Lower lobe of right lung (tissue), 2 donors: Measurements from ENCODE around the gene HMGXB3. TPM values are rescaled to one million over a fixed set of nuclear protein-coding genes. Genes with fewer than 3 reads are reported as not detected.
"Not testable (repeated sequence)": the region's sequence is repeated elsewhere in the genome, so short reads cannot be mapped to it uniquely, and the experiment has no call there.

Source experiments
- ATAC-seq, 2 donors: fragments of 200-7000 bp; cut with Tn5 transposase; one replicate each; pipeline ENCODE4 v1.9.1; 2020 to 2022; ENCODE audit warnings: mild to moderate bottlenecking in 2 of 2, moderate library complexity in 2 of 2
- DNase-seq: peaks from one replicate; pipeline ENCODE4 v3.0.0-alpha.2; 2020
- H3K27ac ChIP-seq: fragments of 200-600 bp; one replicate; pipeline ENCODE4 v1.8.0; 2022
- H3K27me3 ChIP-seq: fragments of 200-600 bp; one replicate; pipeline ENCODE4 v1.8.0; 2022; ENCODE audit warnings: low read depth
- H3K36me3 ChIP-seq: fragments of 200-600 bp; one replicate; pipeline ENCODE4 v1.8.0; 2022; ENCODE audit warnings: mild to moderate bottlenecking
- H3K4me1 ChIP-seq: fragments of 200-600 bp; one replicate; pipeline ENCODE4 v1.8.0; 2022
- H3K4me3 ChIP-seq: fragments of 200-600 bp; one replicate; pipeline ENCODE4 v1.8.0; 2022; ENCODE audit warnings: mild to moderate bottlenecking
- H3K9me3 ChIP-seq: fragments of 200-600 bp; one replicate; pipeline ENCODE4 v1.8.0; 2022
- intact Hi-C: fragments of 100-400 bp; cut with DNase I; formaldehyde crosslinking; loops from one replicate; pipeline ENCODE4 v1.11.0; 2022
- total RNA-seq: library from RNA; stranded (reverse); fragmentation: NEBNext Ultra II Directional; extraction: Animal tissue kit (Norgen Biotek cat#: 25700); gene quantifications from one replicate; pipeline ENCODE4 v1.2.1, GENCODE V29; 2021
- TF ChIP-seq, protein P1 (sequence below): fragments of 200-600 bp; IDR thresholded peaks from one replicate; pipeline ENCODE4 v1.8.0; 2022; ENCODE audit warnings: antibody characterized with exemption, mild to moderate bottlenecking
- donor health status: DM: no; HTN: yes; CAD: no; lungs with severe emphysema.

Gene HMGXB3
- total RNA-seq, 1 donor from 2014 or later: 28.3 TPM

DNA sequence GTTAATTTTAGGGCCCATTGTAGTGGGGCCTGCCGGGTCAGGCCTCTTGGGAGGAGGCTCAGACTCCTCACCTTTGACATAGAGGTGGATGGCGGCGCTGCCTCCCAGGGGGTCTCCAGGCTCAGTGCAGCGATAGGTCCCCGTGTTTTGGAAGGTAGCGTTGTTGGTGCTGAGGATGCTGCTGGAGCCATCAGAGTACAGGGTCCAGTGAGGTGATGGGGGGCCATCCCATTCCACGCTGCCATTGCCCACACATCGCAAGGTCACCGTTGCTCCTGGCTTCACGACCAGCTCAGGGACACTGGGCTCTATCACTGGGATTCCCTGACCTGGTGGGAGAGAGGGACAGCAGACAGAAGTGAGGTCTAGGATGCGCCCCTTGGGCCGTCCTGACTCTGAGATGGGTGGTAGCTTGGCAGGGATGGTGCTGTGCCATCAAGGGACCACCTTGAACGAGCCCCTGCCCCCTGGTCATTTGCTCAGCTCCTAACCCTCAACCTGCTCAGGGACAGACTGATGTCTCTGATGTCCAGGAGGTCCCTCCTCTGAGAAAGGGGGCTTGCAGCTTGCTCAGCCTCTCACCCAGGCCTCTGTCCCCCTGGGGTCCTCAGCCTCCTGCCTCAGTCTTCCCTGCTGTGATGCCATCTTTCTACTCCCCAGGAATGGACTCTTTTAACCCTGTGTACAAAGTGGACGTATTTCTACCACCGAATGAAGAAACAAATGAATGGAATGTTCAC lies 80.3 kb downstream of the HMGXB3 start:
- Histone ChIP-seq H3K4me3 (no peak overlapping the region), H3K27ac (no peak overlapping the region), H3K4me1 (peaks cover 16% of the 10 kb centered on the region), H3K36me3 (peaks cover 7% of the 10 kb centered on the region), H3K27me3 (no peaks in the 10 kb centered on the region), H3K9me3 (no peaks in the 10 kb centered on the region)
- ATAC-seq (no peak), DNase-seq (no peak)
- intact Hi-C loops: no loop called here
- TF ChIP-seq, protein P1, sequence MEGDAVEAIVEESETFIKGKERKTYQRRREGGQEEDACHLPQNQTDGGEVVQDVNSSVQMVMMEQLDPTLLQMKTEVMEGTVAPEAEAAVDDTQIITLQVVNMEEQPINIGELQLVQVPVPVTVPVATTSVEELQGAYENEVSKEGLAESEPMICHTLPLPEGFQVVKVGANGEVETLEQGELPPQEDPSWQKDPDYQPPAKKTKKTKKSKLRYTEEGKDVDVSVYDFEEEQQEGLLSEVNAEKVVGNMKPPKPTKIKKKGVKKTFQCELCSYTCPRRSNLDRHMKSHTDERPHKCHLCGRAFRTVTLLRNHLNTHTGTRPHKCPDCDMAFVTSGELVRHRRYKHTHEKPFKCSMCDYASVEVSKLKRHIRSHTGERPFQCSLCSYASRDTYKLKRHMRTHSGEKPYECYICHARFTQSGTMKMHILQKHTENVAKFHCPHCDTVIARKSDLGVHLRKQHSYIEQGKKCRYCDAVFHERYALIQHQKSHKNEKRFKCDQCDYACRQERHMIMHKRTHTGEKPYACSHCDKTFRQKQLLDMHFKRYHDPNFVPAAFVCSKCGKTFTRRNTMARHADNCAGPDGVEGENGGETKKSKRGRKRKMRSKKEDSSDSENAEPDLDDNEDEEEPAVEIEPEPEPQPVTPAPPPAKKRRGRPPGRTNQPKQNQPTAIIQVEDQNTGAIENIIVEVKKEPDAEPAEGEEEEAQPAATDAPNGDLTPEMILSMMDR: no peak

DNA sequence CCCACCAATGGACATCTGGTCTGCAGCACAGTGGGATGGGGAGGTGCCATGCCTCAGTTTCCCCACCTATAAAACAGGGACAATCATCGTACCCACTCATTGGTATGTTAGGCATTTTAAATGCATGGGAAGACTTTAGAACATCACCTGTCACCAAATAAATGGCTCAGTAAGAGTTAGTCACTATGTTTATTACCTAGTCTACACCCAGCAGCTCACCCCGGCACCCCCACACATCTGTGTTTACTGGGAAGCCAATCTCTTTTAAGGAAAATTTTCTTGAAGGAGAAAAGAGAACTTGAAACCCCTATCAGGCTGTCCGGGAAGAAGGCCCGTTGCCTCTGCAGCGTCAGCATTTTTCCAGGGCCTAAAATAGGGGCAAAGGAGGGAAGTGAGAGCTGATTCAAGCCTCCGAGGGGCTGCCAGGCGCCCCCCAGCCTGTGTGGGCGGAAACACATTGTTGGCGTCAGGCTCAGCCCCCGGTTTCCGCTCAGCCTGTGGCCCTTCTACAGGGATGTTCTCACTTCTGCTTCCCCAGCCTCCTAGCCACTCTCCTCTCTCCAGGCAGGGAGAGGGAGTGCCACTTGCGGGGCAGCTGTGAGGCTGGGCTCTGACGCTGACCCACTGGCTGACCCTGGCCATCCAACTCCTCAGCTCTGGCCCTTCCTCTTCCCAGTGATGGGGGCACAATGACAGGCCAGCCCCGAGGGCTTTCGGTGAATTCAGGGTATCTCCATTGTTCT lies 81.2 kb downstream of the HMGXB3 start:
- TF ChIP-seq, protein P1: no peak
- Histone ChIP-seq H3K27me3 (no peaks in the 10 kb centered on the region), H3K36me3 (peaks cover 7% of the 10 kb centered on the region), H3K27ac (no peak overlapping the region), H3K4me3 (peak overlapping the region; percentile 27), H3K9me3 (no peaks in the 10 kb centered on the region), H3K4me1 (peaks cover 16% of the 10 kb centered on the region)
- intact Hi-C loops: no loop called here
- peak; percentile 86 to 89 for ATAC-seq
- DNase-seq: peak; percentile 90

DNA sequence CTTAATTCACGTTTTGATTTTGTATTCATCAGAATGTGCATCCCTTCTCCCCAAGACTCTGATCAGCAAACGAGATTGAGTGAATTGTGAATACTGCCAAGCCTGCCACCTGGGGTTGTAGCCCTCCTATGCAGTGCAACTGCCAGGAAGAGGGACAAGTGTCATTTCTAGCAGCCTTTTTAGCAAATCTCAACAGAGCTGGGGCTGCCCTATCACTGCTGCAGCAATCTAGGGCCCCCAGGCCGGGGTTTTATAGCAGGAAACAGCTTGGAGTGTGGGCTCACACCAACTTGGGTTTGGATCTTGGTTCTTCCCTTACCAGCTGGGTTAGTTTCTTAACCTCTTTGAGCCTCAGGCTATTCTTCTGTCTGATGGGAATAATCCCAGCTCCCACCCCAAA lies 81.8 kb downstream of the HMGXB3 start:
- Histone ChIP-seq H3K27ac (peak overlapping the region; percentile 18), H3K36me3 (peaks cover 6% of the 10 kb centered on the region), H3K27me3 (no peaks in the 10 kb centered on the region), H3K9me3 (no peaks in the 10 kb centered on the region), H3K4me1 (peaks cover 16% of the 10 kb centered on the region), H3K4me3 (peak overlapping the region; percentile 27)
- intact Hi-C loops: no loop called here
- TF ChIP-seq, protein P1: no peak
- no peak for DNase-seq
- ATAC-seq: no peak

DNA sequence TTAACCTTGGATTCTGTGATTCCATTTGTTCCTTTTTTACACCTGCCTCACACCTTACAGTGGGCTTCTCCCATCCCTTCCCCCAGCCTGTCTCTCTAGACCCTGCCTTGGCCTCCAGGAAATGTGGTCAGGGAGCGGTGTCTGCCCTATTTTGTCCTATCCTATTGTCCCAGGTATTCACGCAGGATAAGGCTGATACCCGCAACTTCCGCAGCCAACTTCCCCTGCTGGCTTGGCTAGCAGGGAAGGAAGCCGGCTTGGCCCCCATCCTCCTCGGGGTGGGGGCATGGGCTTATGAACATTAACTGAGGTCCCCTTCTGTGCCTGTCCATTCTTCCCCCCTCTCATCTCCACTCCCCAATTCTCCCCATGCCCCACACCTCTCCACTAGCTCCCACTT lies 82.3 kb downstream of the HMGXB3 start:
- H3K27me3 ChIP-seq: no peaks in the 10 kb centered on the region
- ATAC-seq (peak; percentile 3 to 4), DNase-seq (no peak)
- TF ChIP-seq, protein P1: no peak
- H3K27ac ChIP-seq: peak overlapping the region; percentile 18
- H3K36me3 ChIP-seq: peaks cover 1% of the 10 kb centered on the region
- H3K4me1 ChIP-seq: peaks cover 16% of the 10 kb centered on the region
- H3K4me3 ChIP-seq: peak overlapping the region; percentile 27
- no peaks in the 10 kb centered on the region for H3K9me3 ChIP-seq
- intact Hi-C loops: no loop called here

GRCh38 chr5:150084754-150085153 lies 84.2 kb downstream of the HMGXB3 start:
- DNase-seq, H3K27ac ChIP-seq, intact Hi-C loops, ATAC-seq, H3K27me3 ChIP-seq, H3K36me3 ChIP-seq, H3K9me3 ChIP-seq: not testable (repeated sequence)
- peak overlapping the region; percentile 50 for H3K4me3 ChIP-seq
- peaks cover 16% of the 10 kb centered on the region for H3K4me1 ChIP-seq
